IPS DF 6.9 (cell line): ENCODE data around the gene PRKACB.

Experiments
- DNase-seq: peaks from one replicate; pipeline ENCODE4 v3.0.0-alpha.2; 2013; ENCODE audit warnings: low read depth, low spot score
- H3K27ac ChIP-seq: one replicate; pipeline ENCODE4 v1.5.1; 2013; ENCODE audit warnings: low read length, control low read depth
- H3K27me3 ChIP-seq: 2 replicates; pipeline ENCODE4 v1.6.1; 2013; ENCODE audit warnings: mild to moderate bottlenecking, low read length; ENCODE audit not compliant: control insufficient read depth, insufficient read depth
- H3K36me3 ChIP-seq: 2 replicates; pipeline ENCODE4 v1.6.1; 2013; ENCODE audit warnings: low read length; ENCODE audit not compliant: control insufficient read depth, insufficient read depth
- H3K4me1 ChIP-seq: 2 replicates; pipeline ENCODE4 v1.6.1; 2013; ENCODE audit warnings: low read length; ENCODE audit not compliant: control insufficient read depth, insufficient read depth
- H3K4me3 ChIP-seq: 2 replicates; pipeline ENCODE4 v1.5.1; 2013; ENCODE audit warnings: mild to moderate bottlenecking, low read length
- H3K9me3 ChIP-seq: 2 replicates; pipeline ENCODE4 v1.6.1; 2013; ENCODE audit warnings: low read length, inconsistent platforms; ENCODE audit not compliant: control insufficient read depth, insufficient read depth
- WGBS: extraction: QIAGEN DNeasy Blood & Tissue Kit; methylation state at CpG from one replicate; pipeline ENCODE4 v1.1.7; 2013; ENCODE audit warnings: mixed read lengths, missing lambda C conversion rate; ENCODE audit not compliant: insufficient read length, insufficient coverage; 5-methylcytosine and 5-hydroxymethylcytosine counted together

PRKACB gene

DNA sequence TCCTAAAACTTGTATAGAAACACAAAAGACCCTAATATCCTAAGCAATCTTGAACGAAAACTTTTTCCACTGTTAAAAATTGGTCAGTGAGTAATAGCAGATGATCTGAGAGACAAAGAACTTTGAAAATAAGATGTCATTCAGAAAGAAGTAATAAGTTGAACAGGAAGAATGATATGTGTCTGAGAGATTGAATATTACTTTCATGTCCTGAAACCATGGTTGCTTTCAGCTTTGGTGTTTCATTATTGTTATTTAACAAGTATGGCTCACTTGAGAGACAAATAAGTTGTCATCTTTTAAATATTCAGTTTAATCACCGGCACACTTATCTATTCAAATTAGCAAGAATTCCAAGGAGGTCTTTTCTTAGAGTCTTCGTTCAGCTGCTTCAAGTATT lies 11.4 kb downstream of the PRKACB start:
- H3K4me3 ChIP-seq, result no peak overlapping the region
- no peaks in the 10 kb centered on the region for H3K4me1 ChIP-seq
- no peaks in the 10 kb centered on the region for H3K36me3 ChIP-seq
- no peak for DNase-seq
- WGBS, result no CpG with 5 or more reads among the region's 3 CpGs
- no peaks in the 10 kb centered on the region for H3K27me3 ChIP-seq
- H3K27ac ChIP-seq, result no peak overlapping the region
- no peaks in the 10 kb centered on the region for H3K9me3 ChIP-seq

DNA sequence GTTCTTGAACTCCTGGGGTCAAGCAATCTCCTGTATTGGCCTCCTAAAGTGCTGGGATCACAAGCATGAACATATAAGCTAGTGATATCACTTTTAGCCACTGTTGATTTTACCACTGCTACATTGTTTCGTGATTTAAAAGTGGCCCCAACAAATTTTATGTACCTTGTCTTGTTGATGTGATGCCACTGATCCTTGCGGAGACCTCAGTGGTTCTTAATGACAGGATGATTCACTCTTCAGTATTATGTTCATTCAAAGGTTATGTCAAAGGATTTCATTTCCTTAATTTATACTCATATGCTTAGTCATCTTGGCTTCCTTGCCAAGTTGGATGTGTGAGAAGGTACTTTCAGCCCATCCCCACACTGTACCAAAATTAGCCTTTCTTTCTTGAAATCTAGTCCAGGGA lies 12.1 kb downstream of the PRKACB start:
- H3K4me1 ChIP-seq, result no peaks in the 10 kb centered on the region
- H3K36me3 ChIP-seq, result no peaks in the 10 kb centered on the region
- no CpG with 5 or more reads among the region's 2 CpGs for WGBS
- no peaks in the 10 kb centered on the region for H3K9me3 ChIP-seq
- H3K27me3 ChIP-seq, result no peaks in the 10 kb centered on the region
- DNase-seq, result no peak
- H3K4me3 ChIP-seq, result no peak overlapping the region
- no peak overlapping the region for H3K27ac ChIP-seq

DNA sequence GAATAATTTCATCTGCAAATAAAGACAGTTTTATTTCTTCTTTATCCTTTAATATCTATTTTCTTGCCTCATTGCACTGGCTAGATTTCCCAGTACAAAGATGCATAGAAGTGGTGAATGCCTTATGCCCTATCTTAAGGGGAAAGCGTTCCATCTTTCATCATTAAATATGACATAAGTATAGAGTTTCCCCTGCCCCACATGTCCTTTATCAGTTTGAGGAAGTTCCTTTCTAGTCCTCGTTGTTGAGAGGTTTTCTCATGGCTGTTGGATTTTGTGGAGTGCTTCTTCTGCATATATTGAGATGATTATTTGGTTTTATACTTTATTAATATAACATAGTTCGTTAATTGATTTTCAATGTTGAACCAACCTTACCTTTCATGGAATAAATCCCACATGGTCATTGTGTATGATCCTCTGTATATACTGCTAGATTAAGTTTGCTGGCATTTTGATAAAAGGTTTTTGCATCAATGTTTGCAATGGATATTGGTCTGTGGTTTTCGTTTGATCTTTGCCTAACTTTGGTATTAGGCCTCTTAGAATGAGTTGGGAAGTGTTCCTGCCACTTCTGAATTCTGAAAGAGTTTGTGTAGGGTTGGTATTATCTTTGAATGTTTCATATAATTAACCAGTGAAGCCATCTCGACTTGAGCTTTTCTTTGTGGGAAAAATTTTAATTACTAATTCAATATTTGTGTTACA lies 15.6 kb downstream of the PRKACB start:
- DNase-seq, result no peak
- no peaks in the 10 kb centered on the region for H3K4me1 ChIP-seq
- no peak overlapping the region for H3K4me3 ChIP-seq
- no peaks in the 10 kb centered on the region for H3K27me3 ChIP-seq
- no peaks in the 10 kb centered on the region for H3K36me3 ChIP-seq
- H3K27ac ChIP-seq, result no peak overlapping the region
- no CpG with 5 or more reads among the region's 5 CpGs for WGBS
- no peaks in the 10 kb centered on the region for H3K9me3 ChIP-seq

DNA sequence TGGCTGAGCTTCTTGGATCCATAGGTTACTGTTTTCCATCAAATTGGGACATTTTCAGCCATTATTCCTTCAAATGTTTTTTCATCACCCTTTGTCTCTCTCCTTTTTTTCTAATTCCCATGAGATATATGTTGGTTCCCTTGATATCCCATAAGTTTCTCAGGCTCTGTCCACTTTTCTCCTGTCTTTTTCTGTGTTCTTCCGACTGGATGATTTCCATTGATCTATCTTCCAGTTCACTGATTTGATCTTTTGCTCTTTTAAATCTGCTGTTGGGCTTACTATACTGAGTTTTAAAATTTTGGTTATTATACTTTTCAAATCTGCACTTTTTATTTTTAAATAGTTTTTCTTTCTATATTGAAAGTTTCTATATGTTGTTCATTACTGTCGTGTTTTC lies 18.2 kb downstream of the PRKACB start:
- H3K27ac ChIP-seq, result no peak overlapping the region
- DNase-seq, result no peak
- H3K27me3 ChIP-seq, result no peaks in the 10 kb centered on the region
- no peaks in the 10 kb centered on the region for H3K36me3 ChIP-seq
- WGBS, result no CpG with 5 or more reads among the region's 2 CpGs
- no peaks in the 10 kb centered on the region for H3K4me1 ChIP-seq
- H3K4me3 ChIP-seq, result no peak overlapping the region
- no peaks in the 10 kb centered on the region for H3K9me3 ChIP-seq

DNA sequence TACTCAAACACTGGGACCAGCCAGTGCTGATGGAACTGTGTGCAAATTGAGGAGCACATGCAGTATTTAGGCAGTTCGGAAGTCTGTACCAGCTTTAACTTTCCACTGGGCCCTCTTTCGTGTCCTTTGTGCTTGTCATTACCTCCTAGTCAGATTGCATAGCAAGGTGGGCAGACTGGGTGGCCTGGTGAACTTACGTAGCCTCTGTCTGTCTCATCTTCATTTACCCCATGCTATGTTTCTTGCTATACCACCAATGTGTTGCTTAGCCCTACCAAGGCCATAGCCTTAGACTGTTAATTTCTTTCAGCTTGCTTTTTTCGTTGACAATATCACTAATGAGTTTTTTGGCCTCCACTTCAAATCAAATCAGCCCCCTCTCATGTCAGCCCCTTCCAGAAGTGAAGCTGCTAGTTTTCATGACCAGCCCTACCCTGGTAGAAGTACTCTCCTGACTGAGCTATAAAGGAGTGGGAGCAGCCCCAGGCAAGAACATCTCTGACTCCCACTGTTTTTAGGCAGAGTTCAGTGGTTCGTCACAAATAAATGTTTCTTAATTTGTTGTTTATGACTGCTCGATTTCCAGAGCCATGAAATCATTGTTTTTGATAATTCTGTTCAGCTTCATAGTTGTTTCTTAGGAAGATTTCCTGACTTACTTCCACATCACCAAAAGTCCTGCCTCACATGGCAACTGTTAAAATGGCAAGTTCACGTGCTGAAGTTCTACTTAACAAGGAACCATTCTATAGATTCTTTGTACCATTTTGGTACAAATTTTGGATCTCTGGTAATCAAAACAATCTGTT lies 19.3 kb downstream of the PRKACB start:
- Histone ChIP-seq H3K9me3 (no peaks in the 10 kb centered on the region), H3K4me1 (no peaks in the 10 kb centered on the region), H3K36me3 (no peaks in the 10 kb centered on the region), H3K27ac (no peak overlapping the region), H3K27me3 (no peaks in the 10 kb centered on the region), H3K4me3 (no peak overlapping the region)
- WGBS, result no CpG with 5 or more reads among the region's 7 CpGs
- no peak for DNase-seq

DNA sequence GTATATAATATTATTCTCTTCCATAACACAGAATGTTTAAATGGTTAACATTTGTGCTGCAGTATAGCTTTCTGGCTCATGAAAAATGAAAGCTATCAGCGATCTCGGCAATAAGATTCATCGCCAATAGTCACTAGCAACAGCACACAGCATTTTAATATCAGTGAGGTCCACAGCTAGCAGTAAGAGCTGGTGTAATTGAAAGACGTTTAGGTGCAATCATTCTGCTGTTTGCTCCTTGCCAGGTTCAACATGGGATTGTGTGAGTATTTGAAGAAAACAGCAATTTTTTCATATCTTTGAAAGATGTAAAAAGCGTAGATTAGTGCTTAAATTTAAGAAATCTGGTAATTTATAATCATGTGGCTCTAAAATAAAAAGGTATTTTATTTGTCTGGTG lies 20.1 kb downstream of the PRKACB start:
- H3K4me3 ChIP-seq, result no peak overlapping the region
- H3K4me1 ChIP-seq, result no peaks in the 10 kb centered on the region
- 100% methylated on average over 1 of the region's 5 CpGs for WGBS
- H3K27ac ChIP-seq, result no peak overlapping the region
- H3K9me3 ChIP-seq, result no peaks in the 10 kb centered on the region
- no peaks in the 10 kb centered on the region for H3K27me3 ChIP-seq
- H3K36me3 ChIP-seq, result no peaks in the 10 kb centered on the region
- DNase-seq, result no peak

DNA sequence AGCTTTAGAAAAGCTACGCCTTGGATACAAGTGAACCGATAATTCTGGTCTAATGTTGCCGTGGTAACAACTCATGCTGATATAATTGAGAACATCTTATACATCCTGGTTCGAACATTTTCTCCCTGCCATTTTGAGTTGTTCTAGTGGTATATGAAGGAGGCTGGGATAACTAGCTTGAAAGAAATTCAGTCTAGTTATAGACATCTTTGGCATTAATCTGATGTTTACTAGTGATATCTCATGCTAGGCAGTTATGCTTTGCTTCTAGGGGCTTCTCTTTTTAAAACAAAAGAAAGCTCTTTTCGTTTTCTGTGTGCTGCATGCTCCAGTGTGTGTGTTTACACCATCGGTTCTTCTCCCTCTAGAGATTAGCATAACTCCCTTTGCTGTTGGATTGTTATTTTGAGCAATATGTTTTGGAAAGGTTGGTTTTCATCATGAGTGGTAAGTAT lies 20.5 kb downstream of the PRKACB start:
- Histone ChIP-seq H3K9me3 (no peaks in the 10 kb centered on the region), H3K27ac (no peak overlapping the region), H3K4me1 (no peaks in the 10 kb centered on the region), H3K36me3 (no peaks in the 10 kb centered on the region), H3K4me3 (no peak overlapping the region), H3K27me3 (no peaks in the 10 kb centered on the region)
- WGBS, result no CpG with 5 or more reads among the region's 6 CpGs
- no peak for DNase-seq

DNA sequence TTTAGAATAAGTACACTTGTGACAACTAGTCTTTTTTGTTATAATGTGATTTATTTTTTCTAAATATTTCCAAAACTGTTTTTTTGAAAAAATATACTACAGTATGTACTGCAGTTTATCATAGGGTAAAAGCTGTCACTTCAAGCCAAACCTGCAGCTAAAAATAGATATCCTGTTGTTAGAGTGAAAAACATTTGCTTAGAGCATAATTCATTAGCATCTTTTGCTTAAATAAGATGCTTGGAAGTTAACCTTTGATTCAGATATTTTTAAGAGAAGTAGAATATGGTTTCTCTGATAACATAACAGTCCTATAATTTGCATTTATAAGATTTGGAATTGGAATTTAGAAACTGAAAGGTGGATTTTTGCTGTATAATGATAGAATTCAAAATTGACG lies 21.5 kb downstream of the PRKACB start:
- DNase-seq, result no peak
- H3K4me1 ChIP-seq, result no peaks in the 10 kb centered on the region
- H3K36me3 ChIP-seq, result no peaks in the 10 kb centered on the region
- no peaks in the 10 kb centered on the region for H3K27me3 ChIP-seq
- no peak overlapping the region for H3K4me3 ChIP-seq
- no peaks in the 10 kb centered on the region for H3K9me3 ChIP-seq
- no peak overlapping the region for H3K27ac ChIP-seq
- no CpG with 5 or more reads among the region's 1 CpG for WGBS

DNA sequence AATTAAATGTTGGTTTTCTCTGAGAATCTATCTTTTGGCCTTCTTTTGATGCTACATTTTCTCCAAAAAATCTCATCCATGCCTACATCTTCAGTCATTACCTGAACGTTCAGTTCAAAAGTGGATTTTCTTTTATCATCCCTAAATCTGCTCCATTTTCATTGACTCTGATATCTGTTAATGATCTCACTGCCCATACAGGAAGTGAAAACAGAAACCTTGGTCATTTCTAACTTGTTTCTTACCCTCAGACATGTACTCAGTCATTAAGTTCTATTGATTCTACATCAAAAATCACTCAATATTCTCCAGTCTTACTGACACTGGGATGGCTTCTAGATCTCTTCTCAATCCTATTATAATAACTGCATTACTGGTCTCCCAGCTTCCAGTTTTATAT lies 22.7 kb downstream of the PRKACB start:
- no peaks in the 10 kb centered on the region for H3K27me3 ChIP-seq
- no peaks in the 10 kb centered on the region for H3K36me3 ChIP-seq
- H3K9me3 ChIP-seq, result no peaks in the 10 kb centered on the region
- H3K4me1 ChIP-seq, result no peaks in the 10 kb centered on the region
- no peak overlapping the region for H3K27ac ChIP-seq
- H3K4me3 ChIP-seq, result no peak overlapping the region
- no CpG with 5 or more reads among the region's 1 CpG for WGBS
- no peak for DNase-seq

DNA sequence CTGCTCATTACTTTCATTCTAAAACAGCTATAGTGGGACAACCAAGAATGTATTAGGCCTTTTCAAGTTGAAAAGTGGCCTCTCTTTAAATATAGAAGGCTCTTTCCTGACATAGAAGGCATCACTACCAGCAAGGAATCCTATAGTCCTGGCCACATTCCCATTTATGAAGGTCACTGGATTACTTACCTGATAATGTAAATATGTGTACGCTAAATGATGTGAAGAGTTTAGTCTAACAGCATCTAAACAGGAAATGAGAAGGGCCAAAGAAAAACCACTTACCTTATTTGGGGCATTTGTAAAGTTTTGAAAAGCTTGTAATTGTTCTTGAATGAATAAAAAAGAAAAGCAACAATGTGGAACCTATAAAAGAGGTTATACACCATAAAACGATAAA lies 24.7 kb downstream of the PRKACB start:
- no peak for DNase-seq
- Histone ChIP-seq H3K27me3 (no peaks in the 10 kb centered on the region), H3K27ac (no peak overlapping the region), H3K4me1 (no peaks in the 10 kb centered on the region), H3K36me3 (no peaks in the 10 kb centered on the region), H3K4me3 (no peak overlapping the region), H3K9me3 (no peaks in the 10 kb centered on the region)
- no CpG with 5 or more reads among the region's 2 CpGs for WGBS
